Measurements from ENCODE around the gene ATP2B1.

DNA sequence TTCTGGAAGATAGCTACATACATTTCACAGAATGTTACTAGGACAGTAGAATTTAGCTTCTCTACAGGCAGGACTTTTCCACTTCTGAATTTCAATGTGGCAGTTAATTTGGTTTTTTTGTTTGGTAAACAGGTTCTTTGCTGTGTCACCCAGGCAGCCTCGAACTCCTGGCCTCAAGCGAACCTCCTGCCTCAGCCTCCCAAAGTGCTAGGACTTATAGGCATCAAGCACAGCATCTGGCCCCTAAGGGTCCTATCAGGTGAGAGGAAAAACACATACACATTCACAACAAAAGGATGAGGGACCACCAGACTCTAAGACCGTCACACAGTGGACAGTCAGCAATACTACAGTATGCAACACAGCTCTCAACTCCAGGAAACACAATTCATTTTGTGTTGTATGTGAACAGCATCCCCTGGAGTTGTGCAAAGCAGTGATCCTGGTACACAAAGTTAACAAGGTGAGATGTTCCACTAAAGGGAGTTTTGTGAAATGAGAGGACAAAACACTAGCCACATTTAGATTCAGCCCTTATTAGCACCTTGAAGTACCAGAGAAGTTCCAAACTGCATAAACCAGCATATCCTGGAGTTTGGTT lies 6.9 kb downstream of the ATP2B1 start:
- TF ChIP-seq CTCF (conservative IDR thresholded peaks at IDR 0.05): peak; percentile 17; the same call in 1 of the 2 replicates
- TF ChIP-seq ZFX (IDR thresholded peaks at IDR 0.05): no peak
